SK-N-SH (cell line): Measurements from ENCODE around the gene ZNF729. TPM values are rescaled to one million over a fixed set of nuclear protein-coding genes. Genes with fewer than 3 reads are reported as not detected.

Experiments used
- CTCF ChIA-PET: fragments of 300-600, 350-600 bp; formaldehyde crosslinking; extraction: SDS; loops from one replicate; lab custom pipeline; 2021; lab: Yijun Ruan, JAX
- POLR2A ChIA-PET: fragments of 350-600 bp; sonication (Branson Sonifier 250); formaldehyde crosslinking; extraction: SDS; loops from one replicate; lab custom pipeline; 2020; ENCODE audit warnings: antibody characterized with exemption, inconsistent platforms; lab: Yijun Ruan, JAX
- DNase-seq: peaks from one replicate; pipeline ENCODE4 v3.0.0; 2012
- H2AFZ ChIP-seq: fragments of 200-600 bp; sonication (generic); 2 replicates; pipeline ENCODE4 v1.8.1; 2016; ENCODE audit warnings: antibody characterized with exemption, mild to moderate bottlenecking, low read depth
- H3F3A ChIP-seq: fragments of 200-600 bp; sonication (generic); replicated peaks from 2 replicates; pipeline ENCODE3; 2016; ENCODE audit warnings: antibody characterized with exemption, mild to moderate bottlenecking; ENCODE audit not compliant: insufficient read depth
- H3K27ac ChIP-seq, 2 experiments: fragments of 200-500 bp in 1 of 2; fragments of 200-600 bp in 1 of 2; sonication (Bioruptor generic) in 1 of 2; sonication (generic), shearing (Covaris generic) in 1 of 2; 2 replicates each; pipeline versions ENCODE4 v1.5.1 to v1.6.1; 2014 to 2016; ENCODE audit warnings: low read depth in 2 of 2, inconsistent platforms in 1 of 2, low read length in 1 of 2, mild to moderate bottlenecking in 1 of 2, mixed read lengths in 1 of 2
- H3K27me3 ChIP-seq: fragments of 200-600 bp; sonication (generic), shearing (Covaris generic); 2 replicates; pipeline ENCODE4 v1.6.1; 2016; ENCODE audit warnings: mixed run types; ENCODE audit not compliant: insufficient read depth
- H3K36me3 ChIP-seq, 2 experiments: fragments of 200-500 bp in 1 of 2; fragments of 200-600 bp in 1 of 2; sonication (Bioruptor generic) in 1 of 2; sonication (generic) in 1 of 2; replicated peaks in 1 of 2; 2 replicates each; pipeline versions ENCODE3 to v1.5.1; 2014 to 2016; ENCODE audit warnings: low read length in 1 of 2, mild to moderate bottlenecking in 1 of 2; ENCODE audit not compliant: insufficient read depth in 2 of 2, control insufficient read depth in 1 of 2
- H3K4me1 ChIP-seq, 2 experiments: fragments of 200-500 bp in 1 of 2; fragments of 200-600 bp in 1 of 2; sonication (Bioruptor generic) in 1 of 2; sonication (generic), shearing (Covaris generic) in 1 of 2; 2 replicates each; pipeline versions ENCODE4 v1.5.1 to v1.6.1; 2014 to 2016; ENCODE audit warnings: low read depth in 1 of 2, low read length in 1 of 2, mixed run types in 1 of 2; ENCODE audit not compliant: insufficient read depth in 2 of 2, control insufficient read depth in 1 of 2
- H3K4me2 ChIP-seq: fragments of 200-600 bp; sonication (generic), shearing (Covaris generic); 2 replicates; pipeline ENCODE4 v1.6.1; 2017; ENCODE audit warnings: mixed run types
- H3K4me3 ChIP-seq, 2 experiments: fragments of 200-500 bp in 1 of 2; fragments of 200-600 bp in 1 of 2; sonication (Bioruptor generic) in 1 of 2; sonication (generic), shearing (Covaris generic) in 1 of 2; 2 replicates each; pipeline versions ENCODE4 v1.5.1 to v1.8.1; 2014 to 2016; ENCODE audit warnings: low read depth in 2 of 2, inconsistent platforms in 1 of 2, low read length in 1 of 2, mild to moderate bottlenecking in 1 of 2, mixed read lengths in 1 of 2, moderate library complexity in 1 of 2
- H3K79me2 ChIP-seq: fragments of 200-600 bp; sonication (generic); 2 replicates; pipeline ENCODE4 v1.8.1; 2017; ENCODE audit warnings: mild to moderate bottlenecking; ENCODE audit not compliant: insufficient read depth
- H3K9ac ChIP-seq: fragments of 200-600 bp; sonication (generic); 2 replicates; pipeline ENCODE4 v1.6.1; 2017; ENCODE audit warnings: mixed run types
- H3K9me2 ChIP-seq: fragments of 200-600 bp; sonication (generic); 2 replicates; pipeline ENCODE4 v1.6.1; 2017; ENCODE audit warnings: mixed run types
- H3K9me3 ChIP-seq: fragments of 200-600 bp; sonication (generic); 2 replicates; pipeline ENCODE4 v1.6.1; 2017; ENCODE audit warnings: mixed run types, mild to moderate bottlenecking, moderate library complexity
- H4K20me1 ChIP-seq: fragments of 200-600 bp; sonication (generic); 2 replicates; pipeline ENCODE4 v1.6.1; 2017; ENCODE audit warnings: mild to moderate bottlenecking, mixed run types; ENCODE audit not compliant: insufficient read depth
- CTCF ChIP-seq: fragments of 200-600 bp; sonication (generic); IDR thresholded peaks from 2 replicates; pipeline ENCODE4 v1.6.1; 2017; ENCODE audit warnings: antibody characterized with exemption, mild to moderate bottlenecking, moderate library complexity
- EP300 ChIP-seq, 2 experiments: IDR thresholded peaks; 2 replicates each; pipeline versions ENCODE4 v1.4.0 to v1.6.1; 2012; ENCODE audit warnings: borderline replicate concordance in 1 of 2, low read depth in 1 of 2, low read length in 1 of 2
- FOXM1 ChIP-seq: IDR thresholded peaks from 2 replicates; pipeline ENCODE4 v1.4.0; 2012; ENCODE audit warnings: low read depth, mild to moderate bottlenecking
- IRF3 ChIP-seq: fragments of 150-350 bp; IDR thresholded peaks from 2 replicates; pipeline ENCODE4 v1.6.1; 2016; ENCODE audit warnings: mild to moderate bottlenecking, low read depth, low read length
- MAX ChIP-seq: IDR thresholded peaks from 2 replicates; pipeline ENCODE4 v1.4.0; 2012; ENCODE audit warnings: low read depth
- POLR2AphosphoS5 ChIP-seq: IDR thresholded peaks from 2 replicates; pipeline ENCODE4 v1.6.1; 2012; ENCODE audit warnings: low read depth, low read length
- RAD21 ChIP-seq: IDR thresholded peaks from 2 replicates; pipeline ENCODE4 v1.6.1; 2012; ENCODE audit warnings: mild to moderate bottlenecking, low read length
- RFX5 ChIP-seq: IDR thresholded peaks from 2 replicates; pipeline ENCODE4 v1.6.1; 2012; ENCODE audit warnings: mild to moderate bottlenecking, improper control_type of control experiment, low read length
- ZBTB33 ChIP-seq: IDR thresholded peaks from 2 replicates; pipeline ENCODE4 v1.4.0; 2012; ENCODE audit warnings: low read depth, borderline replicate concordance
- WGBS: methylation state at CpG from one replicate; pipeline ENCODE4 v1.1.6; 2017; ENCODE audit warnings: low lambda C conversion rate; 5-methylcytosine and 5-hydroxymethylcytosine counted together
- polyA plus RNA-seq, 3 experiments: library from polyadenylated mRNA; depleted of rRNA; stranded (reverse); fragments of >200 nt; gene quantifications; 2 replicates each; pipeline ENCODE4 v1.2.3, GENCODE V29; 2012
- small RNA-seq, 7 experiments: library from RNA; depleted of rRNA; stranded (forward); fragments of <200 nt; gene quantifications; one replicate each; pipeline ENCODE3, GENCODE V24; 2012

The ZNF729 gene
- polyA plus RNA-seq, 1 of the 3 experiments (the other 2 are of a cell fraction) = not detected

GRCh38 chr19:22335716-22336115 is 49.5 kb downstream of the ZNF729 start:
- Histone ChIP-seq H3K27ac (no peak overlapping the region), H3K9me2 (no peaks in the 10 kb centered on the region), H3K27me3 (no peaks in the 10 kb centered on the region), H3K79me2 (no peaks in the 10 kb centered on the region), H3K9ac (no peak overlapping the region)
- DNase-seq = no peak
- POLR2A ChIA-PET = interaction anchor here (0.6 kb wide), 1 partner anchor 791 kb away, joined by 3 read pairs; no protein-coding TSS in a partner anchor
- WGBS = 0% methylated on average over 2 of the region's 2 CpGs
- TF ChIP-seq MAX (no peak), IRF3 (no peak), RFX5 (no peak), ZBTB33 (no peak), FOXM1 (no peak), RAD21 (no peak), POLR2AphosphoS5 (no peak), CTCF (no peak)
- TF ChIP-seq, all 33 proteins: peak for 0
- no peak overlapping the region for H3K4me3 ChIP-seq
- H2AFZ ChIP-seq = no peak overlapping the region
- no peaks in the 10 kb centered on the region for H4K20me1 ChIP-seq
- H3K36me3 ChIP-seq = no peaks in the 10 kb centered on the region
- CTCF ChIA-PET = no interaction called here
- no peaks in the 10 kb centered on the region for H3K9me3 ChIP-seq
- no peak overlapping the region for H3K4me2 ChIP-seq
- no peaks in the 10 kb centered on the region for H3F3A ChIP-seq
- no peaks in the 10 kb centered on the region for H3K4me1 ChIP-seq

- Histone ChIP-seq H2AFZ (no peak overlapping the region), H3K27me3 (no peaks in the 10 kb centered on the region), H3K4me3 (no peak overlapping the region), H3K36me3 (no peaks in the 10 kb centered on the region), H3K27ac (no peak overlapping the region), H3K9ac (no peak overlapping the region), H3K9me3 (no peaks in the 10 kb centered on the region), H3F3A (no peaks in the 10 kb centered on the region), H3K79me2 (no peaks in the 10 kb centered on the region), H3K4me2 (no peak overlapping the region), H3K4me1 (no peaks in the 10 kb centered on the region), H4K20me1 (no peaks in the 10 kb centered on the region), H3K9me2 (no peaks in the 10 kb centered on the region)
- TF ChIP-seq EP300 (IDR thresholded peaks at IDR 0.05; ENCODE audit: borderline replicate concordance in 1 of 2, low read depth in 1 of 2, low read length in 1 of 2) = no peak
- ChIA-PET POLR2A (no interaction called here), CTCF (no interaction called here)
- 0% methylated on average over 1 of the region's 2 CpGs for WGBS
- no peak for DNase-seq
Observed at GRCh38 chr19:22354665-22355064, 68.4 kb downstream of the ZNF729 start.

Small RNAs within 50 kb of the gene (small RNA-seq; reads per million reads assigned to genes)
- gene AC011494.1 = 0 reads per million in 7 experiments

Other genes starting within 250 kb of the ZNF729 start
- gene ZNF257, start 234.0 kb upstream of the ZNF729 start, polyA plus RNA-seq (2012; rRNA removed) = 0.25 and 0.50 TPM in 2 replicates
- not detected in 2 replicates for gene ZNF676, start 89.5 kb upstream of the ZNF729 start, polyA plus RNA-seq (2012; rRNA removed)
- not detected in 2 replicates for gene ZNF98, start 135.9 kb downstream of the ZNF729 start, polyA plus RNA-seq (2012; rRNA removed)